ENCODE results near the gene AKAP7.

- no peak for TF ChIP-seq POLR2A (IDR thresholded peaks at IDR 0.05; ENCODE audit: low read depth, low read length)
- TF ChIP-seq POLR2AphosphoS5 (IDR thresholded peaks at IDR 0.05; ENCODE audit: low read depth, low read length), result no peak
- no peak for TF ChIP-seq TAF1 (IDR thresholded peaks at IDR 0.05; ENCODE audit: borderline replicate concordance, low read depth, low read length)
Observed at GRCh38 chr6:131169613-131170012, 34.3 kb downstream of the AKAP7 start.
